Measurements from ENCODE around the gene GPR108.
"Not testable (repeated sequence)": the region's sequence is repeated elsewhere in the genome, so short reads cannot be mapped to it uniquely, and the experiment has no call there.

The GPR108 gene

GRCh38 chr19:6718741-6719539 lies 18.4 kb downstream of the GPR108 start:
- no peak for DNase-seq

GRCh38 chr19:6718111-6718740 lies 19.2 kb downstream of the GPR108 start:
- no peak for DNase-seq

GRCh38 chr19:6717441-6717971 lies 19.9 kb downstream of the GPR108 start:
- no peak for DNase-seq

- no peak for DNase-seq
Observed at GRCh38 chr19:6717036-6717435, 20.3 kb downstream of the GPR108 start.

- DNase-seq, result no peak
Observed at GRCh38 chr19:6716610-6716970, 20.8 kb downstream of the GPR108 start.

- no peak for DNase-seq
Observed at GRCh38 chr19:6714749-6715555, 22.4 kb downstream of the GPR108 start.

- DNase-seq, result no peak
Observed at GRCh38 chr19:6713773-6714692, 23.3 kb downstream of the GPR108 start.

GRCh38 chr19:6712692-6713670 lies 24.4 kb downstream of the GPR108 start:
- DNase-seq, result no peak

GRCh38 chr19:6712231-6712630 lies 25.1 kb downstream of the GPR108 start:
- DNase-seq, result no peak

- DNase-seq, result no peak
Observed at GRCh38 chr19:6711605-6712004, 25.8 kb downstream of the GPR108 start.

- DNase-seq, result no peak
Observed at GRCh38 chr19:6711078-6711361, 26.4 kb downstream of the GPR108 start.

GRCh38 chr19:6710273-6711077 lies 26.9 kb downstream of the GPR108 start:
- DNase-seq, result no peak

GRCh38 chr19:6709549-6709948 lies 27.8 kb downstream of the GPR108 start:
- DNase-seq, result no peak

GRCh38 chr19:6708913-6709312 lies 28.5 kb downstream of the GPR108 start:
- not testable (repeated sequence) for DNase-seq

GRCh38 chr19:6708346-6708745 lies 29.0 kb downstream of the GPR108 start:
- DNase-seq, result no peak

GRCh38 chr19:6707658-6708018 lies 29.7 kb downstream of the GPR108 start:
- no peak for DNase-seq

GRCh38 chr19:6707011-6707657 lies 30.2 kb downstream of the GPR108 start:
- DNase-seq, result no peak

- DNase-seq, result no peak
Observed at GRCh38 chr19:6706633-6706958, 30.8 kb downstream of the GPR108 start.

- no peak for DNase-seq
Observed at GRCh38 chr19:6705931-6706632, 31.3 kb downstream of the GPR108 start.
